Prostate gland (tissue), 2 donors: ENCODE results near the gene PACS1. TPM values are rescaled to one million over a fixed set of nuclear protein-coding genes. Genes with fewer than 3 reads are reported as not detected.

Experiments
- DNase-seq: peaks from one replicate; pipeline ENCODE4 v3.0.0-alpha.2; 2019; ENCODE audit warnings: low spot score
- H3K27ac ChIP-seq, 2 donors: fragments of 200-600 bp; sonication (generic); 2 replicates each; pipeline ENCODE4 v1.5.1; 2017 to 2019
- H3K27me3 ChIP-seq: fragments of 200-600 bp; sonication (generic); replicated peaks from 2 replicates; pipeline ENCODE4 v1.5.1; 2019; ENCODE audit not compliant: insufficient read depth
- H3K36me3 ChIP-seq, 2 donors: fragments of 200-600 bp; sonication (generic); 1 replicate in 1 of 2; 2 replicates in 1 of 2; pipeline versions ENCODE4 v1.5.1 to v1.8.1; 2017 to 2019
- H3K4me1 ChIP-seq: fragments of 200-600 bp; sonication (generic); replicated peaks from 2 replicates; pipeline ENCODE4 v1.5.1; 2019
- H3K4me3 ChIP-seq, 2 donors: fragments of 200-600 bp; sonication (generic); 2 replicates each; pipeline ENCODE4 v1.5.1; 2017 to 2019
- H3K9me3 ChIP-seq: fragments of 200-600 bp; sonication (generic); 2 replicates; pipeline ENCODE4 v1.5.1; 2017
- CTCF ChIP-seq, 4 experiments: fragments of 200-600 bp in 2 of 4; fragments of 450-650 bp in 2 of 4; sonication (generic) in 2 of 4; IDR thresholded peaks; 1 replicate in 3 of 4; 2 replicates in 1 of 4; pipeline ENCODE4 v1.5.1; 2016 to 2019; ENCODE audit warnings: antibody characterized with exemption in 4 of 4, mild to moderate bottlenecking in 2 of 4, moderate library complexity in 2 of 4
- POLR2A ChIP-seq: fragments of 450-650 bp; IDR thresholded peaks from one replicate; pipeline ENCODE4 v1.6.1; 2016; ENCODE audit warnings: antibody characterized with exemption, mild to moderate bottlenecking
- POLR2AphosphoS5 ChIP-seq: sonication (generic); formaldehyde crosslinking; IDR thresholded peaks from one replicate; pipeline ENCODE4 v1.6.1; 2017; ENCODE audit warnings: antibody characterized with exemption
- WGBS: methylation state at CpG from one replicate; pipeline ENCODE4 v1.1.5; 2018; 5-methylcytosine and 5-hydroxymethylcytosine counted together
- intact Hi-C: fragments of 100-400 bp; cut with DNase I; formaldehyde crosslinking; loops from one replicate; pipeline ENCODE4 v1.14.2; 2022
- total RNA-seq, 2 donors: library from RNA; depleted of rRNA; stranded (reverse); fragments of >200 nt; gene quantifications; one replicate each; pipeline ENCODE4 v1.1.0, GENCODE V29; 2016

The PACS1 gene
- total RNA-seq, 2 donors from 2014 or later: 51.9 to 107 TPM

- TF ChIP-seq POLR2AphosphoS5 (no peak), POLR2A (no peak), CTCF (IDR thresholded peaks at IDR 0.05) (no peak)
- H3K4me1 ChIP-seq: no peaks in the 10 kb centered on the region
- no peaks in the 10 kb centered on the region for H3K36me3 ChIP-seq
- H3K27ac ChIP-seq: no peak overlapping the region
- DNase-seq: no peak
- H3K27me3 ChIP-seq: no peaks in the 10 kb centered on the region
- intact Hi-C loops: loop anchor here (10.0 kb wide), 1 partner anchor 68 kb away; no protein-coding TSS in a partner anchor
- 73% methylated on average over 6 of the region's 6 CpGs for WGBS
- no peak overlapping the region for H3K4me3 ChIP-seq
- H3K9me3 ChIP-seq: no peaks in the 10 kb centered on the region
These were observed 63.2 kb downstream of the PACS1 start for GRCh38 chr11:66133216-66133775.

DNA sequence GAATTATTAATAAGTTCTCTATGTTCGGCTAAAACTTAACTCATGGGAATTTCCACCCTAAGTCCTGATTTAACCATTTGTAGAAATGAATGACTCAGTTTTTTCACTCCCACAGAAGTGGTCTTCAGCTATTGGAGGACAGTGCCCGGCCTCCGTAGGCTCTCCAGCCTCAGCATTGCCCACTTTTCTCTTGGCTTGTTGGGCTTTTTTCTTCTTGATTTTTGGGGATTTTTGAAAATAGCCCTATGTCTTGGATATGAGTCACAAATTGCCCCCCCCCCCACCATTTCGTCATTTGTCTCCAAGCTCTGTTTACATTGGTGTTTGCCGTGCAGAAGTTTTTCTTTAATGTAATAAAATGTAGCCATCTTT is 66.7 kb downstream of the PACS1 start:
- TF ChIP-seq POLR2AphosphoS5 (no peak), CTCF (IDR thresholded peaks at IDR 0.05) (no peak), POLR2A (no peak)
- no peak for DNase-seq
- H3K9me3 ChIP-seq: no peaks in the 10 kb centered on the region
- no peak overlapping the region for H3K4me3 ChIP-seq
- H3K4me1 ChIP-seq: no peaks in the 10 kb centered on the region
- no peaks in the 10 kb centered on the region for H3K27me3 ChIP-seq
- no peak overlapping the region for H3K27ac ChIP-seq
- H3K36me3 ChIP-seq: no peaks in the 10 kb centered on the region
- intact Hi-C loops: loop anchor here (10.0 kb wide), 1 partner anchor 72 kb away; no protein-coding TSS in a partner anchor
- WGBS: 82% methylated on average over 5 of the region's 5 CpGs

DNA sequence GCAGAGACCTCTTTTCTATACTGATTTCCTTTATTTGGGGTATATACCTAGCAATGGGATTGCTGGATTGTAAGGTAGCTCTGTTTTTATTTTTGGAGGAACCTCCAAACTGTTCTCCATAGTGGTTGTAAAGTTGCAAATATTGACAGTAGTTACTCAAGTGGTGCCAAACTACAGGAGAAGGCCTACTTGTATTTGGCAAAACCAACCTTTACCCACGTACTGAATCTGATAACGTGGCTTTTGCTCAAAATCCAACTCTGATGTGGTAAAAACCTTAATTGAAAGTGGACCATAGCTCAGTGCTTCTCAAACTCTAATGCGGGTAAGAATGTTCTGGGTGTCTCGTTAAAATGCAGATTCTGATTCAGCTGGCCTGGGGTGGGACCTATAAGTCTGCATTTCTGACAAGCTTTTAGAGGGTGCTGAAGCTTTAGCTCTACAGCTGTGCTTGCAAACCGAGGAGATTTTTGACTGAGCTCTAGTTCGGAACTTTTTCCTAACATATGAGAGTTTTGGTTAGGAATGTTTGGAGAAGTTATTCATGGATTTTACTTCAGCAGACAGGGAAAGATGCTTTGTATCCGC is 69.8 kb downstream of the PACS1 start:
- WGBS: 81% methylated on average over 7 of the region's 7 CpGs
- TF ChIP-seq POLR2A (no peak), POLR2AphosphoS5 (no peak), CTCF (IDR thresholded peaks at IDR 0.05) (no peak)
- no peaks in the 10 kb centered on the region for H3K4me1 ChIP-seq
- intact Hi-C loops: loop anchor here (10.0 kb wide), 1 partner anchor 75 kb away; no protein-coding TSS in a partner anchor
- no peak for DNase-seq
- no peak overlapping the region for H3K27ac ChIP-seq
- H3K36me3 ChIP-seq: no peaks in the 10 kb centered on the region
- no peak overlapping the region for H3K4me3 ChIP-seq
- H3K27me3 ChIP-seq: no peaks in the 10 kb centered on the region
- H3K9me3 ChIP-seq: no peaks in the 10 kb centered on the region

DNA sequence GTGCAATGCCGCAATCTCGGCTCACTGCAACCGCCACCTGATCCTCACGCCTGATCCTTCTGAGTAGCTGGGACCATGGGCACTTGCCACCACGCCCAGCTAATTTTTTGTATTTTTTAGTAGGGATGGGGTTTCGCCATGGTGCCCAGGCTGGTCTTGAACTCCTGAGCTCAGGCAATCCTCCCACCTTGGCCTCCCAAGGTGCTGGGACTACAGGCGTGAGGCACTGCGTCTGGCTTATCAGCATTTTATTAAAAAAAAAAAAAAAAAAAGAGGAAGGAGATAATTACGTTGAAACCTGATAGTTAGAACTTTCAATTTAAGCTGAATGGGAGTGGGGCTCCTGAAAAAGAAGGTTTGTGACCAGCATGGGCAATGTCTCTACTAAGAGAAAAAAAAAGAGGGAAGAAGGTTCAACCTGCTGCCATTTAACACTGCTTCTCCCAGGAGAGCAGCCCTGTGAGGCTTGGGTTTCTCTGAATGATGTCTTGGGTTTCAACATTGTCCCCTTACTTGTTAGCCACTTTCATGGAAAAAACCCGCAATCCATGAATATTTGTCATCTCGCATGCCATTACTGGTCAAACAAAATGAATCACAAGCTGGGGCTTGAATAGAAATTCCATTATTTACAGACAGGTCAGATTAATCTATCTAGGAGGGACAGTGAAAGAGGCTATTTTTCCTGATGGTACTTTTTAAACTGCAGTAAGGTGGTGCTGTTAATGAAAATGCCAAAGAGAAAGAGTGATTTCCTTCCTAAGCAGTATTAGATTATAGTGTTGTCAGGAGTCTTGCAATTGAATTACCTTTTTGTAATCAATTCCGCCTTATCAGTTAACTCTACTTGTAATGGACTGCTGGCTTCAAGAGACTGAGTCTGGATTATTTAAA is 72.5 kb downstream of the PACS1 start:
- H3K36me3 ChIP-seq: no peaks in the 10 kb centered on the region
- H3K4me3 ChIP-seq: no peak overlapping the region
- 78% methylated on average over 12 of the region's 12 CpGs for WGBS
- intact Hi-C loops: no loop called here
- no peak overlapping the region for H3K27ac ChIP-seq
- H3K4me1 ChIP-seq: no peaks in the 10 kb centered on the region
- H3K27me3 ChIP-seq: no peaks in the 10 kb centered on the region
- H3K9me3 ChIP-seq: no peaks in the 10 kb centered on the region
- DNase-seq: no peak
- TF ChIP-seq POLR2A (no peak), POLR2AphosphoS5 (peak; percentile 29), CTCF (IDR thresholded peaks at IDR 0.05) (no peak)
